GM19455 (cell line): Measurements from ENCODE around the gene GOLGA8O.
"Not testable (repeated sequence)": the region's sequence is repeated elsewhere in the genome, so short reads cannot be mapped to it uniquely, and the experiment has no call there.

ENCODE experiments used
- ATAC-seq: cut with Tn5 transposase; IDR thresholded peaks from one replicate; pipeline ENCODE4 v1.9.1; 2021; ENCODE audit not compliant: unreplicated experiment

Gene GOLGA8O

GRCh38 chr15:32455534-32455933 is at the start of gene GOLGA8O:
GOLGA8O (minus strand) TSS chr15:32455634; CDS start chr15:32455536, 98 bp downstream.
- ATAC-seq: not testable (repeated sequence)

GRCh38 chr15:32504152-32504811 is 48.8 kb upstream of the GOLGA8O start:
- not testable (repeated sequence) for ATAC-seq

- not testable (repeated sequence) for ATAC-seq
Measured at GRCh38 chr15:32502946-32503345, 47.5 kb upstream of the GOLGA8O start.

GRCh38 chr15:32492768-32493167 is 37.3 kb upstream of the GOLGA8O start:
- ATAC-seq: not testable (repeated sequence)

- ATAC-seq: not testable (repeated sequence)
Measured at GRCh38 chr15:32486474-32486873, 31.0 kb upstream of the GOLGA8O start.

GRCh38 chr15:32483377-32483776 is 27.9 kb upstream of the GOLGA8O start:
- ATAC-seq: not testable (repeated sequence)

- ATAC-seq: not testable (repeated sequence)
Measured at GRCh38 chr15:32481683-32482082, 26.2 kb upstream of the GOLGA8O start.

- not testable (repeated sequence) for ATAC-seq
Measured at GRCh38 chr15:32468076-32468475, 12.6 kb upstream of the GOLGA8O start.

- not testable (repeated sequence) for ATAC-seq
Measured at GRCh38 chr15:32440445-32440977, 14.9 kb downstream of the GOLGA8O start.

- not testable (repeated sequence) for ATAC-seq
Measured at GRCh38 chr15:32434102-32434963, 21.1 kb downstream of the GOLGA8O start.

- ATAC-seq: not testable (repeated sequence)
Measured at GRCh38 chr15:32427635-32428034, 27.8 kb downstream of the GOLGA8O start.

- ATAC-seq: not testable (repeated sequence)
Measured at GRCh38 chr15:32426511-32426910, 28.9 kb downstream of the GOLGA8O start.

GRCh38 chr15:32407903-32408302 is 47.5 kb downstream of the GOLGA8O start:
- ATAC-seq: not testable (repeated sequence)

- ATAC-seq: not testable (repeated sequence)
Measured at GRCh38 chr15:32403192-32403591, 52.2 kb downstream of the GOLGA8O start, which contains the start of gene GOLGA8K. GOLGA8K (minus strand) TSS chr15:32403292; CDS start chr15:32403194, 98 bp downstream.

GRCh38 chr15:32396522-32396921 is 58.9 kb downstream of the GOLGA8O start:
- not testable (repeated sequence) for ATAC-seq
